ENCODE measurements around the gene CENPT.

GRCh38 chr16:67848118-67848517 is 625 bp upstream of the CENPT start:
- TF ChIP-seq, protein P1, sequence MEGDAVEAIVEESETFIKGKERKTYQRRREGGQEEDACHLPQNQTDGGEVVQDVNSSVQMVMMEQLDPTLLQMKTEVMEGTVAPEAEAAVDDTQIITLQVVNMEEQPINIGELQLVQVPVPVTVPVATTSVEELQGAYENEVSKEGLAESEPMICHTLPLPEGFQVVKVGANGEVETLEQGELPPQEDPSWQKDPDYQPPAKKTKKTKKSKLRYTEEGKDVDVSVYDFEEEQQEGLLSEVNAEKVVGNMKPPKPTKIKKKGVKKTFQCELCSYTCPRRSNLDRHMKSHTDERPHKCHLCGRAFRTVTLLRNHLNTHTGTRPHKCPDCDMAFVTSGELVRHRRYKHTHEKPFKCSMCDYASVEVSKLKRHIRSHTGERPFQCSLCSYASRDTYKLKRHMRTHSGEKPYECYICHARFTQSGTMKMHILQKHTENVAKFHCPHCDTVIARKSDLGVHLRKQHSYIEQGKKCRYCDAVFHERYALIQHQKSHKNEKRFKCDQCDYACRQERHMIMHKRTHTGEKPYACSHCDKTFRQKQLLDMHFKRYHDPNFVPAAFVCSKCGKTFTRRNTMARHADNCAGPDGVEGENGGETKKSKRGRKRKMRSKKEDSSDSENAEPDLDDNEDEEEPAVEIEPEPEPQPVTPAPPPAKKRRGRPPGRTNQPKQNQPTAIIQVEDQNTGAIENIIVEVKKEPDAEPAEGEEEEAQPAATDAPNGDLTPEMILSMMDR (conservative IDR thresholded peaks at IDR 0.05; ENCODE audit: low read length): no peak
- TF ChIP-seq EZH2phosphoT487 (IDR thresholded peaks at IDR 0.05; ENCODE audit: borderline replicate concordance, low read depth, low read length): no peak
